ENCODE measurements around the gene BDKRB2.

DNA sequence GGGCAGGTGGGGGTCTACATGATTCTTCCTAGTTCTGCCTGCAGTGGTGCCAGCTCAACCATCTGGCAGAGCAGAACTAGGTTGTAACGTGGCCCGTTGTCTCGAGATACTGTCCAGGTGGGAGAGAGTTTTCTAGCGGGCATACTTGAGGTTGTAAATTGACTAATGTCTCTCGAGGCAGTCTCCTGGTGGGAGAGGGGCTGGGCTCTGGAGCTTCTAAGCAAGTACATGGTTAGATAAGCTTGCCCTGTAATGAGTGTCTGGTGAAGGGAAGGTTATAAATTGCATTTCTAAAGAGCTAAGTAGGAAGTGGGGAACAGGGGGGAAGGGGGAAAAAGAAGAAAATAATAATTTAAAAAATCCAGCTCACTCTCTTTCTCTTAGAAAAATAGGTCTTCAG lies 69.5 kb downstream of the BDKRB2 start:
- TF ChIP-seq CTCF (IDR thresholded peaks at IDR 0.05) = no peak
- TF ChIP-seq POLR2AphosphoS5 (IDR thresholded peaks at IDR 0.05) = no peak
